Uterus (tissue), 2 donors: ENCODE measurements around the gene SMAD6.

Source experiments
- CTCF ChIP-seq, 4 experiments: fragments of 200-600 bp in 2 of 4; fragments of 450-650 bp in 2 of 4; sonication (generic) in 2 of 4; IDR thresholded peaks; one replicate each; pipeline ENCODE4 v1.5.1; 2016 to 2019; ENCODE audit warnings: antibody characterized with exemption in 4 of 4, mild to moderate bottlenecking in 2 of 4, moderate library complexity in 1 of 4
- POLR2A ChIP-seq, 2 donors: fragments of 450-650 bp; IDR thresholded peaks; one replicate each; pipeline ENCODE4 v1.6.1; 2016; ENCODE audit warnings: antibody characterized with exemption in 2 of 2, mild to moderate bottlenecking in 1 of 2, moderate library complexity in 1 of 2

GRCh38 chr15:66750609-66751008, 48.6 kb downstream of the SMAD6 start:
- no peak for TF ChIP-seq CTCF (IDR thresholded peaks at IDR 0.05)
- no peak for TF ChIP-seq POLR2A (IDR thresholded peaks at IDR 0.05)
